Thyroid gland (tissue), 4 donors: ENCODE results near the gene ASCC3. TPM values are rescaled to one million over a fixed set of nuclear protein-coding genes. Genes with fewer than 3 reads are reported as not detected.

ENCODE experiments used
- DNase-seq, 2 donors: peaks; one replicate each; pipeline ENCODE4 v3.0.0-alpha.2; 2019
- H3K27ac ChIP-seq, 3 donors: fragments of 200-600 bp; sonication (generic); 1 replicate in 2 of 3; 2 replicates in 1 of 3; pipeline ENCODE4 v1.5.1; 2016 to 2019; ENCODE audit warnings: mild to moderate bottlenecking in 1 of 3, moderate library complexity in 1 of 3
- H3K27me3 ChIP-seq: fragments of 200-600 bp; sonication (generic); one replicate; pipeline ENCODE4 v1.5.1; 2019
- H3K36me3 ChIP-seq, 2 donors: fragments of 200-600 bp; sonication (generic); one replicate each; pipeline ENCODE4 v1.5.1; 2016 to 2019
- H3K4me1 ChIP-seq, 2 donors: fragments of 200-600 bp; sonication (generic); one replicate each; pipeline ENCODE4 v1.5.1; 2017 to 2019
- H3K4me3 ChIP-seq, 3 donors: fragments of 200-600 bp; sonication (generic); replicated peaks in 1 of 3; 1 replicate in 2 of 3; 2 replicates in 1 of 3; pipeline ENCODE4 v1.5.1; 2016; ENCODE audit warnings: mild to moderate bottlenecking in 1 of 3
- H3K9me3 ChIP-seq: fragments of 200-600 bp; sonication (generic); one replicate; pipeline ENCODE4 v1.5.1; 2017
- CTCF ChIP-seq, 6 experiments: fragments of 200-600 bp in 3 of 6; fragments of 450-650 bp in 3 of 6; sonication (generic) in 3 of 6; IDR thresholded peaks; one replicate each; pipeline ENCODE4 v1.5.1; 2016 to 2019; ENCODE audit warnings: antibody characterized with exemption in 6 of 6, mild to moderate bottlenecking in 2 of 6, inconsistent platforms in 1 of 6, moderate library complexity in 1 of 6
- POLR2A ChIP-seq, 2 donors: fragments of 450-650 bp; IDR thresholded peaks; one replicate each; pipeline ENCODE4 v1.6.1; 2017; ENCODE audit warnings: antibody characterized with exemption in 2 of 2, mild to moderate bottlenecking in 2 of 2, moderate library complexity in 1 of 2
- WGBS, 2 donors: methylation state at CpG; one replicate each; pipeline ENCODE4 v1.1.5; 2017; 5-methylcytosine and 5-hydroxymethylcytosine counted together
- intact Hi-C: fragments of 100-400 bp; cut with DNase I; formaldehyde crosslinking; loops from one replicate; pipeline ENCODE4 v1.15.1; 2023
- total RNA-seq, 4 donors: library from RNA; depleted of rRNA; stranded (reverse); fragments of >200 nt; gene quantifications; one replicate each; pipeline ENCODE4 v1.2.3, GENCODE V29; 2016

Gene ASCC3
- total RNA-seq, 4 donors from 2014 or later = 27.3 to 40.1 (median 33.8) TPM

- no peaks in the 10 kb centered on the region for H3K36me3 ChIP-seq
These were observed 303.7 kb downstream of the ASCC3 start for GRCh38 chr6:100577425-100577824.

DNA sequence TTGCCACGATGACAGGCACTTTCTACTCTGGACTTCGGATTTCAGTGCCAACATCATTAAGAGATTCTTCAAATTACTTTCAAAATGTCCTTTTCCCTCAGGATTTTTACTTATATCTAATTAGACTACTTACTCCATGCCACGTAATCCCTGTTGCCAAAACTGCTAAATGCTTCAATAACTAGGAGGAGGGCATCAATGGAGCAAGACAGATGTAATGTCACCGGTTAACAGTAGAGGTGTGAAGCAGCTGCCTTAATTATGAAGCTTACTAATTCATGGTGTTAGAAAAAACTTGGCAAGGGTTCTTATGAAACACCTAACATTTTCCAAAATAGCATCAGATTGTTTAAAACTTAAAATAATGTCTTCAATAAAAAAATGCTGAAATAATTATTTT is 305.2 kb downstream of the ASCC3 start:
- 88 to 92% methylated on average over 4 of the region's 4 CpGs for WGBS, 2 donors

More at GRCh38 chr6:100577425-100577824, 303.7 kb downstream of the ASCC3 start:
- DNase-seq = no peak
- Histone ChIP-seq H3K27me3 (no peaks in the 10 kb centered on the region), H3K4me1 (no peaks in the 10 kb centered on the region), H3K9me3 (no peaks in the 10 kb centered on the region), H3K27ac (no peak overlapping the region), H3K4me3 (no peak overlapping the region)
- 90 to 92% methylated on average over 4 of the region's 4 CpGs for WGBS, 2 donors
- no peak for TF ChIP-seq POLR2A (IDR thresholded peaks at IDR 0.05)
- no peak for TF ChIP-seq CTCF (IDR thresholded peaks at IDR 0.05)
- intact Hi-C loops = no loop called here

DNA sequence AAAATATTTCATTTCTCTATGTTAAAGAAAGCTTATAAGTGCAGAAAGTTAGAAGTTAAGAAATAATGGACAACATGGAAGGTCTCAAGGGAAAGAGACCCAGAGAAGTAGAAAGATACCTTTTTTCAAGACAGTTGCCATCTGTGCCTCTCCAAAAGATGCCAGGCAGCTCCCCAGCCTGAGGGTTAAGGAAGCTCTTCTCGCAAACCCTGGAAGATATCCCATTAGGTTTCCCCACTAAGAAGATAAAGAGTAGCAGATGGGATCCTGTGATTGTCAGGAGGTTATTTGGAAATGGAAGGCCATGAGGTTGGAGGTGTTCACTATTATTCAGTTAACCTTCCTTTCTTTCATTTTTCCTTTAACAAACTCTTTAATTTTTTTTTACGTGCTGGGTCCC is 306.3 kb downstream of the ASCC3 start:
- WGBS, 2 donors = 97% methylated on average over 2 of the region's 2 CpGs
- H3K27me3 ChIP-seq = no peaks in the 10 kb centered on the region
- H3K9me3 ChIP-seq = no peaks in the 10 kb centered on the region
- intact Hi-C loops = no loop called here
- no peak overlapping the region for H3K27ac ChIP-seq
- TF ChIP-seq POLR2A (IDR thresholded peaks at IDR 0.05) (no peak), CTCF (IDR thresholded peaks at IDR 0.05) (no peak)
- no peaks in the 10 kb centered on the region for H3K36me3 ChIP-seq
- no peaks in the 10 kb centered on the region for H3K4me1 ChIP-seq
- H3K4me3 ChIP-seq = no peak overlapping the region
- DNase-seq = no peak

More for the DNA sequence above, 305.2 kb downstream of the ASCC3 start:
- intact Hi-C loops = no loop called here
- no peak for TF ChIP-seq CTCF (IDR thresholded peaks at IDR 0.05)
- no peak for TF ChIP-seq POLR2A (IDR thresholded peaks at IDR 0.05)
- no peak overlapping the region for H3K27ac ChIP-seq
- H3K4me1 ChIP-seq = no peaks in the 10 kb centered on the region
- H3K9me3 ChIP-seq = no peaks in the 10 kb centered on the region
- no peak overlapping the region for H3K4me3 ChIP-seq
- no peaks in the 10 kb centered on the region for H3K36me3 ChIP-seq
- no peak for DNase-seq
- no peaks in the 10 kb centered on the region for H3K27me3 ChIP-seq

GRCh38 chr6:100573166-100573565 is 308.0 kb downstream of the ASCC3 start:
- TF ChIP-seq POLR2A (IDR thresholded peaks at IDR 0.05) = no peak
- peak in 4 of 6 experiments; percentile 6 to 41 (median 38) for TF ChIP-seq CTCF (IDR thresholded peaks at IDR 0.05)
- no peaks in the 10 kb centered on the region for H3K9me3 ChIP-seq
- H3K27me3 ChIP-seq = no peaks in the 10 kb centered on the region
- DNase-seq = peak in 1 of 2 donors; percentile 5
- no peak overlapping the region for H3K4me3 ChIP-seq
- intact Hi-C loops = no loop called here
- no peaks in the 10 kb centered on the region for H3K4me1 ChIP-seq
- no peak overlapping the region for H3K27ac ChIP-seq
- H3K36me3 ChIP-seq = no peaks in the 10 kb centered on the region

DNA sequence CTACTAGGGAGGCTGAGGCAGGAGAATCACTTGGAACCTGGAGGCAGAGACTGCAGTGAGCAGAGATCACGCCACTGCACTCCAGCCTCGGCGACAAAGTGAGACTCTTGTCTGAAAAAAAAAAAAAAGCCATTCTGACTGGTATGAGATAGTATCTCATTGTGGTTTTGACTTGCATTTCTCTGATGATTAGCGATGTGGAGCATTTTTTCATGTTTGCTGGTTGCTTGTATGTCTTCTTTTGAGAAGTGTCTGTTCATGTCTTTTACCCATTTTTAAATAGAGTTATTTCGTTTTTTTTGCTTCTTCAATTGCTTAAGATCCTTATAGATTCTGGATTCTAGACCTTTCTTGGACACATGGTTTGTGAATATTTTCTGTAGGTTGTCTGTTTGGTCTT is 312.9 kb downstream of the ASCC3 start:
- 95 to 98% methylated on average over 5 of the region's 5 CpGs for WGBS, 2 donors
- no peaks in the 10 kb centered on the region for H3K27me3 ChIP-seq
- TF ChIP-seq POLR2A (IDR thresholded peaks at IDR 0.05) (no peak), CTCF (IDR thresholded peaks at IDR 0.05) (no peak)
- no peaks in the 10 kb centered on the region for H3K36me3 ChIP-seq
- intact Hi-C loops = no loop called here
- no peak for DNase-seq
- H3K9me3 ChIP-seq = no peaks in the 10 kb centered on the region
- no peak overlapping the region for H3K27ac ChIP-seq
- H3K4me3 ChIP-seq = no peak overlapping the region
- H3K4me1 ChIP-seq = no peaks in the 10 kb centered on the region
